IMR-90 (cell line): Measurements from ENCODE around the gene LATS2.

Experiments used
- BHLHE40 ChIP-seq: fragments of 150-350 bp; IDR thresholded peaks from 2 replicates; pipeline ENCODE4 v1.6.1; 2016; ENCODE audit warnings: mild to moderate bottlenecking, low read depth, low read length
- FOS ChIP-seq: fragments of 150-350 bp; IDR thresholded peaks from 2 replicates; pipeline ENCODE4 v1.6.1; 2016; ENCODE audit warnings: low read depth, low read length
- POLR2A ChIP-seq: IDR thresholded peaks from 2 replicates; pipeline ENCODE4 v1.6.1; 2012; ENCODE audit warnings: mild to moderate bottlenecking, low read depth, low read length
- RAD21 ChIP-seq: IDR thresholded peaks from 2 replicates; pipeline ENCODE4 v1.6.1; 2012; ENCODE audit warnings: low read length, improper control_type of control experiment
- RFX5 ChIP-seq: IDR thresholded peaks from 2 replicates; pipeline ENCODE4 v1.8.0; 2012; ENCODE audit warnings: low read depth, mild to moderate bottlenecking, low read length, moderate library complexity
- TF ChIP-seq, protein P1 (sequence below): conservative IDR thresholded peaks from 2 replicates; pipeline ENCODE4 v1.5.1; 2012; ENCODE audit warnings: mild to moderate bottlenecking, low read depth, low read length, improper control_type of control experiment

DNA sequence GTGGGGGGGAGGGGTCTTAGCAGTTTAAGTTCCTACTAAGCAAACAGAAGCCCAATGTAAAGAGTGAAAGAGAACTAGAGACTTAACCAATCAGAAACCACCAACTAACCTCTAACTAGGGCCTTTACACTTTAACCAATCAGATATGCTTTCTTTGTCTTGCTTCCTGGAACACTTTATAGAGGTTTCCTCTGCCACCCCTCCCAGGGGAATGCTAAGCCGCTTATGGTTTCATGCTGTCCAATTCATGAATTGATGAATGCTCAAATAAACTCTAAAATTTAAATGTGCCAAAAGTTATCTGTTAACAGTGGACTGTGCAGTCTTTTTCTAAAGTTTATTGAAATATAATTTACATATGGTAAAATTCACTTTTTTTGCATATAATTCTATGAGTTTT, 33.9 kb upstream of the LATS2 start:
- TF ChIP-seq, protein P1, sequence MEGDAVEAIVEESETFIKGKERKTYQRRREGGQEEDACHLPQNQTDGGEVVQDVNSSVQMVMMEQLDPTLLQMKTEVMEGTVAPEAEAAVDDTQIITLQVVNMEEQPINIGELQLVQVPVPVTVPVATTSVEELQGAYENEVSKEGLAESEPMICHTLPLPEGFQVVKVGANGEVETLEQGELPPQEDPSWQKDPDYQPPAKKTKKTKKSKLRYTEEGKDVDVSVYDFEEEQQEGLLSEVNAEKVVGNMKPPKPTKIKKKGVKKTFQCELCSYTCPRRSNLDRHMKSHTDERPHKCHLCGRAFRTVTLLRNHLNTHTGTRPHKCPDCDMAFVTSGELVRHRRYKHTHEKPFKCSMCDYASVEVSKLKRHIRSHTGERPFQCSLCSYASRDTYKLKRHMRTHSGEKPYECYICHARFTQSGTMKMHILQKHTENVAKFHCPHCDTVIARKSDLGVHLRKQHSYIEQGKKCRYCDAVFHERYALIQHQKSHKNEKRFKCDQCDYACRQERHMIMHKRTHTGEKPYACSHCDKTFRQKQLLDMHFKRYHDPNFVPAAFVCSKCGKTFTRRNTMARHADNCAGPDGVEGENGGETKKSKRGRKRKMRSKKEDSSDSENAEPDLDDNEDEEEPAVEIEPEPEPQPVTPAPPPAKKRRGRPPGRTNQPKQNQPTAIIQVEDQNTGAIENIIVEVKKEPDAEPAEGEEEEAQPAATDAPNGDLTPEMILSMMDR, result no peak
- TF ChIP-seq FOS, result no peak
- no peak for TF ChIP-seq BHLHE40
- no peak for TF ChIP-seq POLR2A
- TF ChIP-seq RFX5, result no peak
- TF ChIP-seq RAD21, result no peak
